DOHH2 (cell line): ENCODE measurements around the gene LRAT.

Source experiments
- EZH2phosphoT487 ChIP-seq: fragments of 200-600 bp; sonication (generic); IDR thresholded peaks from 2 replicates; pipeline ENCODE4 v1.6.1; 2017; ENCODE audit warnings: borderline replicate concordance, mild to moderate bottlenecking, antibody characterized with exemption, low read length, moderate library complexity, mixed read lengths
- TF ChIP-seq, protein P1 (sequence below): fragments of 200-600 bp; sonication (generic); IDR thresholded peaks from one replicate; pipeline ENCODE4 v1.5.1; 2014; ENCODE audit warnings: antibody characterized with exemption, mild to moderate bottlenecking, low read depth, low read length; ENCODE audit not compliant: poor library complexity, severe bottlenecking

DNA sequence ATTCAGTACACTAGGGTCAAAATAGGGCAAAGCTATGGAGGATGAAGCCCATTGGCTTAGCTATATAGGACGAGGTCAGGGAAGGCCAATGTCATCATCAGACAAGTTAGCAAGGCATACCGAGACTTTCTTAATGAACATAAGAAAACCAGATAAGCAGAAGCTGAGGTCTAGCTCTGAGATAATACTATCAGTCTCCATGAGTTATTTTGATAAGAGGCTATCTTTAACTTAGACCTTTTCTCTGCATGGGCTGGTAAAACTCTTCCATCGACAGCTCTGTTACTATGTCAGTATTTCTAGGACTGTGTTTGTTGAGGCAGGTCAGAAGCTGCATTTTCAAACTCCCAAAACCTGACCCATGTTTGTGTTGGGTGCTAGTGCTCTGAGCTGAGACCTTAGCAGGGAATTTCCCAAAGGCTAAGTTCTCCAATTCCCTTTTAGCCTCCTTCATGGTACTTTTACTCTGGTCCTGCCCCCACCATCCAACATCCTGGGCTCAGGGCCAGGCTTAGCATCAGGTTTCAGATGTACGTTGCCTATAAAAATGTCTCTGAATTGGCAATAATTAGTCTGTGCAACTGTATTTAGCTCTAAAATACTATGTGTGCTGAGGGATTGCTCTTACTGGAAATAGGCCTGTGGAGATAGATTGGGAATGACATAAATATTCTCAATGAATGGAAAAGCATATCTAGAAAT lies 29.3 kb upstream of the LRAT start:
- TF ChIP-seq, protein P1, sequence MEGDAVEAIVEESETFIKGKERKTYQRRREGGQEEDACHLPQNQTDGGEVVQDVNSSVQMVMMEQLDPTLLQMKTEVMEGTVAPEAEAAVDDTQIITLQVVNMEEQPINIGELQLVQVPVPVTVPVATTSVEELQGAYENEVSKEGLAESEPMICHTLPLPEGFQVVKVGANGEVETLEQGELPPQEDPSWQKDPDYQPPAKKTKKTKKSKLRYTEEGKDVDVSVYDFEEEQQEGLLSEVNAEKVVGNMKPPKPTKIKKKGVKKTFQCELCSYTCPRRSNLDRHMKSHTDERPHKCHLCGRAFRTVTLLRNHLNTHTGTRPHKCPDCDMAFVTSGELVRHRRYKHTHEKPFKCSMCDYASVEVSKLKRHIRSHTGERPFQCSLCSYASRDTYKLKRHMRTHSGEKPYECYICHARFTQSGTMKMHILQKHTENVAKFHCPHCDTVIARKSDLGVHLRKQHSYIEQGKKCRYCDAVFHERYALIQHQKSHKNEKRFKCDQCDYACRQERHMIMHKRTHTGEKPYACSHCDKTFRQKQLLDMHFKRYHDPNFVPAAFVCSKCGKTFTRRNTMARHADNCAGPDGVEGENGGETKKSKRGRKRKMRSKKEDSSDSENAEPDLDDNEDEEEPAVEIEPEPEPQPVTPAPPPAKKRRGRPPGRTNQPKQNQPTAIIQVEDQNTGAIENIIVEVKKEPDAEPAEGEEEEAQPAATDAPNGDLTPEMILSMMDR: no peak
- no peak for TF ChIP-seq EZH2phosphoT487
